Measurements from ENCODE around the gene PANK2.
"Not testable (repeated sequence)": the region's sequence is repeated elsewhere in the genome, so short reads cannot be mapped to it uniquely, and the experiment has no call there.

PANK2 gene

DNA sequence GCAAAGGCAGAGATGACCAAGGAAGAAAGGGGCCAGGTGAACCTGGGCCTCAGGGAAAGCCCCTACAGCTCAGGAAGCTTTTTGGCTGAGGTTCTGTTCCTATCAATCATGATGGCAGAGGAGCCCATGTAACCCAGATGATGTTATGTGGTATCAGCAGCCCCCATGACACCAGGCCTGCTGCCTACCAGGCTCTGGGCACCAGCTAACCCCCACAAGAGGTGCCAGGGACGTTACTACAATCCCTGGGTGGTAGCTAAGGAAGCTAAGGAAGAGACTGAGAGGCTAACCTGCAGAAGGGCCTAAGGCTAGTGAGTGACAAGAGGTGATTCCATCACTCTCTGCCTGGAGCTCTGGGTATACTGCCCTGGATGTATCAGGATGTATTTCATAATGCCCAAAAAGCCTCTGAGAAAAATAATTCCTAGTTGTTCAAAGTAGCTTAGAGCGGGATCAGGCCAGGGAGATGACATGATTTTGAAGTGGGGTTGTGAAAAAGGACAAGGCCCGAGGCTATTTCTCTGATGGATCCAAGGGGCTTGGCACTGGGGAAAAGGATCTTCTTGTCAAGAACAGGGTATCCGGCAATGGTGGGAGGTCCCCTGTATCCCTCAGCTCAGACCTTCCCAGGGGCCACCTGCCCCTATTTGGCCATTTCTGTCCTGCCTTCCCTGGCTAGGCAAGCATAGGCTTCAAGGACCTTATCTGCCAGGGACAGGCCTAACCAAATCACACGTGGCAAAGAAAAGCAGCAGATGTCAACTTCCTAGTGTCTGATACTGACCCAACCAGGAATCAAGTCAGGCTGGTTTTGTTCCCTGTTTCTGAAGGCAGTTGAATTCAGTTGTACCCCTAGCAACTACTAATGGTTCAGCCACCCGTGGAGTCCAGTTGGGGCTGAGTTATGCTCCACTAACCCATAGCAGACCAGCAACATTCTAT lies 41.3 kb downstream of the PANK2 start:
- no peak for DNase-seq

DNA sequence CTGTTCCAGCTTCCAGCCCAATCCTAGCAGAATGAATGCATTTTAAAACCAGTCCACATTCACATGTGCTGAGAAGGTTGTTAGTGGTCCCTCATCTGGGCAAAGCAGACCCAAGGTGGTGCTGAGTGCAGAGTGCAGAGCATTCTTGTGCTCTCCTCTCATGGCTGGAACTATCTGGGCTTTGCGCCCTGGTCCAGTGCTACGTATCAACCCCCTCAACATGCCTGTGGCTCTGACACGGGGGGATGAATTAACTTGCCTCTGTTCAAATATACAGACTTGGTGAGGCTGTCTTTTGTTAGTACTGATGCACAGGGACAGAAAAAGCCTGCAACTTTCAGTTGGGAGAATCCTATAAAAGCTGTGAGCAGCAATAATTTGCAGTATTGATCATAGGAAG lies 42.5 kb downstream of the PANK2 start:
- no peak for DNase-seq

DNA sequence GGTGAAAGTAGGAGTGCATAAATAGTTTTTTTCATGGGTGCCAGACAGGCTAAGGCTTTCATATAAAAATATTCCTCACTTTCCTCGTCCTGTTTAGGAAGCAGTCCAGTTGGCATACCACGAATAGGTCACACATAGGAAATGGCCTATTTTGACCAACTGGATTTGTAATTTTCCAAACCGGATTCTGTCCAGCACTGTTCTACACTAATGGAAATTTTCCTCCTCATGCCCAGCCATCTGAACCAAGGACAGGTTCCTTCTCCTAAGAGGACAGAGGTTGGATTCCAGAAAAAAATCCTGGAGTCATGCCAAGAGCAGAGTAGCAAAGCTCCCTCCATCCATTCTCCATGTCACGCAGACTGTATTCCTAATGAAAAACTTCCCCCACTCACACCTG lies 43.1 kb downstream of the PANK2 start:
- no peak for DNase-seq

GRCh38 chr20:3932681-3933080 lies 43.5 kb downstream of the PANK2 start:
- no peak for DNase-seq

DNA sequence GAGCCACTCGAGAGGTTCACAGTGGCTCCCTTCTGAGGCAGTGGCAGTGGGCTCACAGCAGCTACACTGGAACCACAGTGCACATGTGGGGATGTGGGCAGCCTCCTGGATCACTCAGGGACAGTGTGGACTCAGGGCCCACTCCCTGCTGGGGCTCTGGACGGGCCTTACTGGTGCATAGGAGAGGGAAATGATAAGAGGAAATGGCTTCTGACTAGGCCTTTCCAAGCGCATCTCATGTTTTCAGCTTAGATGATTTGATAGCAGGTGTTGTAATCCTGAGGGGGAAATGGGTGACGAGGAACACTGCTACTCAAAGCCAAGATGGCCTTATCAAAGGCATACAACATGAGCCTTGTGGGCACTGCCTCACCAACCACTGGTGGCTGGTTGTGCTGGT lies 44.0 kb downstream of the PANK2 start:
- DNase-seq = no peak

DNA sequence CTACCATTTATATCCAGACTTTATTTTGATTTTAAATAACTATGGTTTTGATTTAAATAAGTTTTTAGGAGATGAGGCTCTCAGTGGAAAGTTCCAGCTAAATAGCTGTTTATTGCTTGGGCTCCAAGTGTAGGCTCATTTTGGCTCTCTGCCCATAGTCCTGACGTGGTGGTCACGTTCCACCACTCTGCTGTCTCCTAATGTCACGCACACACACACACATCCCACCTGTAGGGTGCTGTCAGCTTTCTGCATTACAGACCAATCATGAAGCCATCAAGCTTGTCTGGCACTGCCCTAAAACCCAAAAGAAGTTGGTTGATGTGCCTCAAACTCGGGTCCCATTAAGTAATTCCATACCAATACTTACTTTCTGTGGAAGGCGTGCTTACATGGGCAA lies 45.4 kb downstream of the PANK2 start:
- no peak for DNase-seq

DNA sequence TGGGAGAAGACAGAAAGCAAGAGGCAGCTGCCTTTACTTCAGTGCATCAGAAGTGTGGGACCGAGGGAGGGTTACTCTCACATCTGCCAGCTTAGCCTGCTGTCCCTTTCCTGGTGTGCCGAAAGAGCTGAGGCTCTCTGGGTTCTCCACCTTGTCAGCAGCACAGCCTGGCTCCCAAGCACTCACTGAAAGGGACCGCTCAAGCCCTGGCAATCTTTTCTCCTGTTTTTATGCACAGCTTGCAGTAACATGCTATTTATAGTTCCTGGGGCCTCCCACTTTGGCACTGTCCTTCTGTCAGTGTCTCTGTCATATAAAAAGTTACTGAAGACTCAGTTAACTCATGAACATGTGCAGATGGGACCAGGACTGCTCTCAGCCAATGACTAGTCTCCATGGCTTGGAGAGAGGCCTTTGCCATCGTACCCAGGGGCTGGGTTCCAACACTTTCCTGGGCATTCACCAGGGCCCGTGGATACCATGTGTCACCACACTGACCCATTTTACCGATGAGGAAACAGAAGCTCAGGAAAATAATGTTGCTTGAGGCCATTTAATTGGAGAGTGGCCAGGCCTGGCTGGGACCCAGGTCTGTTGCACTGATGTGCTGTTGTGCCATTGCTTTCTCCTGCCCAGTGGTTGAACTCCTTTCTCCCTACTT lies 46.2 kb downstream of the PANK2 start:
- no peak for DNase-seq

GRCh38 chr20:3935956-3936340 lies 46.8 kb downstream of the PANK2 start:
- peak; percentile 14 for DNase-seq

DNA sequence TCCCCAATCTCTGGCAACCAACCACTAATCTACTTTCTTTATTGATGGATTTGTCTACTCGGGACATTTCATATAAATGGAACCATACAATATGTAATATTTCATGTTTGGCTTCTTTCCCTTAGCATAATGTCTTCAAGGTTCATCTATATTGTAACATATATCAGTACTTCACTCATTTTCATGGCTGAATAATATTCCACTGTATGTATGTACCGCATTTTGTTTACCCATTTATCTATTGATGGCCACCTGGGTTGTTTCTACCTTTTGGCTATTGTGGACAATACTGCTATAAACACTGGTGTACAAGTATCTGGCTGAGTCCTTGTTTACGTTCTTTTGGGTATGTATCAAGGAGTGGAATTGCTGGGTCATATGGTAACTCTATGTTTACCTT lies 48.4 kb downstream of the PANK2 start:
- DNase-seq = no peak

DNA sequence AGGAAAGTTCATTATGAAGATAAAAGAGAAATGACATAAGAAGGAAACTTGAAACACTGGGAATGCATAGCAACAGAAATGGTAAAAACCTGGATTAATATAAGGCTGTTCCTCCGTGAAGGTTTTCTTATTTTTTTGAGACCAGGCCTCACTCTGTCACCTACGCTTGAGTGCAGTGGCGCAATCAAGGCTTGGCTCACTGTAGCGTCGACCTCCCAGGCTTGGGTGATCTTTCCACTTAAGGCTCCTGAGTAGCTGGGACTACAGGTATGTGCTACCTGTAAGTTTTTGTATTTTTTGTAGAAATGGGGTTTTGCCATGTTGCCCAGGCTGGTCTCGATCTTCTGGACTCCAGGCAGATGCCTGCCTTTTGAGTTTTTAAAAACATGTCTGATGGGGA lies 51.7 kb downstream of the PANK2 start:
- DNase-seq = no peak

- DNase-seq = not testable (repeated sequence)
Measured at GRCh38 chr20:3946666-3947065, 57.5 kb downstream of the PANK2 start.

GRCh38 chr20:3964719-3965118 lies 75.5 kb downstream of the PANK2 start:
- no peak for DNase-seq

DNA sequence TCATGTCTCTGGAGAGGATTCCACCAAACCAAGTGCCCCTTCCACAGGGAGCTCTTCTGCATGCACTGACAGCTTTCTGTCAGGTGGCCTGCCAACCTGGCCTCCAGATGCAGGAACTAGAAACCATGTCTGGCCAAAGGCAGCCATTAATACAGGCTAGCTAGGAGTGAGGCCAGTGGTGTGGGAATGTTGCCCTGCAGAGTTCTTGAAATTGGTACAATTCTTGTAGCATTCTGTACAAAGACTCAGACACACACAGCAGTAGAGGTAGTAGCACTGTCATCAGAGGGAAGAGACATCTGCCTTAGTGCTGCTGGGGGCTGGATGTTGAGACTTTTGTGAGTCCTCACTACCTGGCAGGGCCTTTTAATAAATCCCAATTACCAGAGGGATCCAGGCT lies 77.4 kb downstream of the PANK2 start:
- no peak for DNase-seq

- DNase-seq = no peak
Measured at GRCh38 chr20:3970016-3970415, 80.8 kb downstream of the PANK2 start.

- no peak for DNase-seq
Measured at GRCh38 chr20:3971145-3971544, 82.0 kb downstream of the PANK2 start.

DNA sequence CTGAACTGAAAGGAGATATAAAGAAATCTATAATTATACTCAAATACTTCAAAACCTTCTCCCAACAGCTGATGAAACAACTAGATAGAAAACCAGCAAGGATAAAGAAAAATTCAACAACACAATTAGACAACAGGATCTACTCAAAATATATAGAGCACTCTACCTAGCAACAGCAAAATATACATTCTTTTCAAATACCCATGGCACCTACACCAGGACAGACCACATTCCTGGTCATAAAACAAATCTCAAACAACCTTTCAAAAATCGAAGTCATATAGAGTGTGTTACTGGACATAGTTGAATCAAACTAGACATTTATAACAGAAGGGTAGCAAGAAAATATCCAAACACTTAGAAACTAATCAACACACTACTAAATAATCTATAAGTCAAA lies 83.0 kb downstream of the PANK2 start:
- no peak for DNase-seq

DNA sequence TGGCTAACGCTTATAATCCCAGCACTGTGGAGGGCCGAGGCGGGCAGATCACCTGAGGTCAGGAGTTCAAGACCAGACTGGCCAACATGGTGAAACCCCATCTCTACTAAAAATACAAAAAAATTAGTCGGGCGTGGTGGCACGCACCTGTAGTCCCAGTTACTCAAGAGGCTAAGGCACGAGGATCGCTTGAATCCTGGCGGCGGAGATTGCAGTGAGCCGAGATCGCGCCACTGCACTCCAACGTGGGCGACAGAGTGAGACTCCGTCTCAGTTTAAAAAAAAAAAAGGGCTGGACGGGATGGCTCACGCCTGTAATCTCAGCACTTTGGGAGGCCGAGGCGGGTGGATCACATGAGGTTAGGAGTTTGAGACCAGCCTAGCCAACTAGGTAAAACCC lies 83.4 kb downstream of the PANK2 start:
- DNase-seq = not testable (repeated sequence)

- DNase-seq = no peak
Measured at GRCh38 chr20:3973705-3974104, 84.5 kb downstream of the PANK2 start.

- no peak for DNase-seq
Measured at GRCh38 chr20:3976511-3976910, 87.3 kb downstream of the PANK2 start.

All from DMS79 (cell line).